Measurements from ENCODE around the gene PTTG1IP.

Gene PTTG1IP

DNA sequence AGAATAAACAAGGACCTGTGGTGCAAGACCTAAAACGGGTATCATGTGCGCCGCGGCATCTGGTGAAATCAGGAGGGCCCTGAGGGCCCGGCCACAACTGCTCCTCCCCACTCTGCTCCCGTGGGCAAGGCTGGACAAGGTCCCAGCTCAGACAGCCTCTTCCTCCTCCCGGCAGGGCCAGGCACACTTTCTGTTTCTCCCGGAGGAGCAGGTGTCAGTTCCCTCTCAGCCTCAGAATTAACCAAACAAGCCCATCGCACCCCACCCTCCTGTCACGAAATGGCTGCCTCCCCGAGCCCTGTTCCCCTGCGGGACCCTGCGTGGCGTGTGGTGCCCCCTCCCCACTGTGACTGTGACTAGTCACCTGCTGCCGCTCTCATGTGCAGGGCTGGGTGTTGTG lies 15.2 kb downstream of the PTTG1IP start:
- no peak for DNase-seq

DNA sequence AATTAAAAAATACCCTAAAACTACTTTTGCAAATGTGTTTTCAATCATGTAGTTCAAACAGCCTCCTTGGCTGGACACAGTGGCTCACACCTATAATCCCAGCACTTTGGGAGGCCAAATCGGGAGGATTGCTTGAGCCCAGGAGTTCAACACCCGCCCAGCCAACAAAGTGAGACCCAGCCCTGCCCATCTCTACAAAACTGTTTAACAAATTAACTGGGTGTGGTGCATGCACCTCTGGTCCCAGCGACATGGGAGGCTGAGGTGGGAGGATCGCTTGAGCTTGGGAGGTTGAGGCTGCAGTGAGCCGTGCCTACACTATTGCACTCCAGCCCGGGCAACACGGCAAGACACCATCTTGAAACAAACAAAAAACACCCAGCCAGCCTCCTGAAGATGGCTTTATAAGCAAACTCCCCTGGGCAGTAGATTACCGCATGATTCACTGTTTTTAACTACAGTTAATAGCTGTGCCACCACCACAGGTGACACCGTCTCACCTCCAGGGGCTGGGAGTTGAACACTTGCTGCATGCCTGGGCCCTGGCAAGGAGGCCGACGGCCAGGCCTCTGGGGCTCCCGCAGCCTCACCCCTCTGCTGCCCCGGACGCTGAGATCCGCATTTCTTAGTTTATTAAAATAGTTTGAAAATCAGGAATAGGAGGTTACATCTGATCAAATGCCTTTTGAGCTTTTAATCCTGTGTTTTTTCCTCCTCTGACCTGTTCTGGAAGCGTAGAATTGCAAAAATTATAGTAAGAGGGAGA lies 16.2 kb downstream of the PTTG1IP start:
- no peak for DNase-seq

DNA sequence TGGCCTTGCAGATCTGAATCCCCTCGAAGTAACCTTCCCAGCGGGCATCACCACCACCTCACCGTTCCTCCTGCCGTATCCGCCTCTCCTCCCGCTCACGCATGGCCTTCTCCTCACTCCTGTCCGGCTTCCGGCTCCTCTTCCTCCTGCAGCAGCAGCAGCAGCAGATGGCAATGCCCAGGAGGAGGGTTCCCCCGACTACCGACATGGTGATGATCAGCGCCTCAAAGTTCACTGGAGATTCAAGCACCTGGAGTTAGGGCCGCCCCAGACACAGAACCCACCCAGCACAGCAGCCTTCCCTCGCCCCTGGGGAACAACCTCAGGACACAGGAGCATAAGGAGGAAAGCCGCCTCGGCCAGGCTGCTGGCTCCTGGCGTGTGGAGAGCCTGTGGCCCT lies 17.4 kb downstream of the PTTG1IP start:
- DNase-seq: no peak

DNA sequence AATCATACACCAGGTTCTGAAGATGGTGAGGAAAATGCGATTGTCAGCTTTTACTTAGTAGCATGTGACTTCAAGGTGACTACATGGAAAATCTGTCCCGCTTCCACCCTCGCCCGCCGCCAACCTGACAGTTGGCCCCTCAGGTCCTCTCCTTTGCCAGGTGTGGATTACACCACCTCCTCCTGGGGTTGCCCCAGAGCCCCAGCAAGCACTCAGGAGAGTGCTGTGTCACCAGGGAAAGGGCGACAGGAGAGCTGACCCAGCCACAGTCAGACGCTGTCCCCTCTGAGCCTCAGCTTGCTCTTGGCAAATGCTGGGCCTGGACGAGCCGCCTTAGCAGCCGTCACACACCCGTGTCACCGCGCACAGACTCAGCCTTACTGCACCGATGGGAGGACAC lies 17.9 kb downstream of the PTTG1IP start:
- no peak for DNase-seq

DNA sequence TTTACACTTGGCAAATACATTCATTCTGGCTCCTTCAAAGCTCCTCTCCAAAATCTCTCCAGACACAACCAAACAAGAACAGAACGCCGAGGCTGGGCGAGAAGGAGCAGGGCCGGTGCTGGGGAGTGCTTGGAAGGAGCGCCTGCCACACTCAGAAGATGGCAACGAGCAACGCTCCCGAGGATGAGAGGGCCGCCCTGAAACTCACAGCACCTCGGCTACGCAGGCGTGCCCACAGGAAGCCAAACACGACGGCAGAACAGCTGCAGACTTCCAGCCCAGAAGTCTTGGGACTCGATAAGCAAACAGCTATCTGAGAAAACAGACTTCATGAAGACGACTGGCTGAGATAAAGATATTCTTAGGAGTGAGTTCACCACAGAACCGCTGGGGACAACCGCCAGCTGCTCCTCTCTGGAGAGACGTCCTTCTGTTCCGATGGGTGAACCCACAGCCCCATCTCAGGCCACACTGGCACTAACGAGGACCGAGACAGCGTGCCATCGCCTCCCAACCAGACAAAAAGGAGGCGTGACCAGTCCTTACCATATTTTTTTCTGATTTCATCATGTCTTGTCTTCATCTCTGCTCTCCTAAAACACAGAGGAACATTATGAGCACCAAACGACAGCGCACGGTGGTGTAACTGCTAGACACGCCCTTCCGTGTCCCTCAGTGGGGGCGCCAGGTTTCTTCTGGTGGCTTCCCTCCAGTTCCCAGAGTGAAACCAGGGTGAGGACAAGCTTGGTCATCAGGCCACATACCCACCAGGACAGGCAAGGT lies 18.6 kb downstream of the PTTG1IP start:
- DNase-seq: no peak

DNA sequence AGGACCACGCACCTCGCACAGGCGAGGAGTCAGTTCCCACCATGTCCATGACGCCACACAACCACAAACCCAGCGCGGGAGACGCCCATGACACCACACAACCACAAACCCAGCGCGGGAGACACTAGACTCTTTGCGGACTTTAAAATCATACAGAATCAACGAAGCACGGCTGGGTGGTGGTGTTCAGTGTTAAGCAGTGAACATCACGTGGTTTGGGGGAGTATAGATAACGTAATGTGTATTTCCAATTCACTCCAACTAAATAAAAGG lies 19.2 kb downstream of the PTTG1IP start:
- DNase-seq: no peak

DNA sequence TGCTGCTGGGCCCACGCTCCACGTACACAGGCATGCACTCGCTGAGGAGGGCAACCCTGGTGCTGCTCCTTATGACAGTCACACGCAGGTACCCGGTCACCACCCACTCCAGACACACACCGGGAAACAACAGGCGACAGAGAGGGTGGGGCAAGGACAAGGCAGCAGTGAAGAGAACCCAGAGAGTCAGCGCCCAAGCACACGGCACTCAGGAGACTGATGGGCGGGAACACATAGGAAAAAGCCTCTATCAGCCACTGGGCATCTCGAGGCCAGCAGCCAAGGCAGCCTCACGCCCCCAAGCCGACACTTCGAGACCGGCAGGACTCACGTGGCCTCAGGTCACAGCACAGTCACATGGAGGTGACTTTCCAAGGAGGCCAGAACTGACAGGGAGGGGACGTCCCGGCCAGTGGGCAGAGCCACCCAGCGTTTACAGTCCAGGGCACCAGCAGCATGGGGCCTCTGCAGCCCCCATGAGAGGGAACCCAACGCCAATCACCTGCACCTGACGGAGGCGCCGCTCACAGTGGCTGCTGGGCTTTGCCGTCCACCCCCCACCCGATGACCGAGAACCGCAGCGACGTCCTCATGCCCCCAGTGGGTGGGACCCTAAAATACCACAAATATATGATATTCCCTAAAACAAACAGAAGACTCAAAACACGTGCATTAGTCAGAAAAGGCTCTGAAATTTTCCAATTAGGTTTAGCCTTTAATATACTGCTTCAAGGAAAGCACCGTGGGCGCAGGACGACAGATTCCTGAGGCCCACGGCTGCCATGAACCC lies 19.7 kb downstream of the PTTG1IP start:
- DNase-seq: no peak

DNA sequence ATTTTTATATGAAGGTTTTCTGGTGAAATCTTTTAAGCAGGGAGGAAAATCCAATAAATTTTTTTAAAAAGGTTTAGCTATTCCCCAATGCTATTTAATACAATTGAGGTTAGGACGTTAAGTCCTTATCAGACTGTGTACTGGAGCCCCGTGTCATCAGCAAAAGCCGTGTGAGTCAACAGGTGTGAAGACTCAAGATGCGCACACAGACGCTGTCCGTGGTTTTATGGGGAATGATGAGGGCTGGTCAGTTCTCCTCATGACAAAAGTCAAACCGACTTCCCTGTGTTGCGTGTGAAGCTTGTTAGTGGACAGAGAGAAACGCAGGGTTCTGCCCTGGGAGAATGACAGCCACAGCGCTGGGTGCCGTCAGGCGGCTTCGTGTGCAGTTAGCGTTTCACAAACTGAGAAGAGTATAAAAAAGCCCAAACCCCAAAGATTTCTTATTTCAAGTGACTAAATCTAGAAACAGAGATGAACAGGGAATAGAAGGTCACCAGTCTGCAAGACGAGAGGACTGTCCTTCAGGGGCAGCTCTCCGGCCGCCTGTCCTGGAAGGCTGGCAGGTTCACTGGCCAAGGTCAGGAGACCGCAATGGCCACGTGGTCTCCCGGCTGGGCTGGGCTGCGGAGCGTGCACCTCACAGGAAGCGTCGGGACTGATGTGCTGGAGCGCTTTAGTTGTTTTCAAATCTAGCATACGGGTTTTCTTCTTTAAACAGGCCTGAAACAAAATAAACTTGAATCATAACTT lies 22.4 kb downstream of the PTTG1IP start:
- no peak for DNase-seq

DNA sequence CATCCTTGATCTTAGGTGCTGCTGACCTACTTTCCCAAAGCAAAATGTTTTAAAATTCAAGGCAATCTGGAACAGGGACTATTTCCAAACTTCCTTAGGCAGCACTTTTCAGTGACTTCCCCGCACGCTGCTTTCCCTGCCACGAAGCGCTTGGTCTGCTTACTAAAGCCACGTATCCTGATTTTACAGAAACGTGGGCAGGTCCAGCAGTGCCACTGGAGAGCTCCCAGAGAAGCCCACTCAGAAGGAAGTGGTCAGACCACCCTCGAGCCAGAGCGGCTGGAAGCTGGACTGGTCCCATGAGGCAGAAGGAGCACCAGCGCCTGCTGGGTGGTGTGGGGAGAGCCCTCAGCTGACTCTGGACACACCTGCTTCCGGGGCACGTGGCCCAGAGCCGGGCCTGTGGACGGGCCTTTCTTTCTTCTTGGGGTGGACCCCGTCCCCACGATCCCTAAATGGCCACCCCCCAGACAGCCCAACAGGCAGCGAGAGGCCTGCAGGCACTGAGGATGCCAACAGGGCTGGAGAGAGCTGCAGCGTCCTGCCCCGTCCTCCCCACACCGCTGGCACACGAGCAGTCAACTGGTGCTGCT lies 23.2 kb downstream of the PTTG1IP start:
- DNase-seq: no peak

DNA sequence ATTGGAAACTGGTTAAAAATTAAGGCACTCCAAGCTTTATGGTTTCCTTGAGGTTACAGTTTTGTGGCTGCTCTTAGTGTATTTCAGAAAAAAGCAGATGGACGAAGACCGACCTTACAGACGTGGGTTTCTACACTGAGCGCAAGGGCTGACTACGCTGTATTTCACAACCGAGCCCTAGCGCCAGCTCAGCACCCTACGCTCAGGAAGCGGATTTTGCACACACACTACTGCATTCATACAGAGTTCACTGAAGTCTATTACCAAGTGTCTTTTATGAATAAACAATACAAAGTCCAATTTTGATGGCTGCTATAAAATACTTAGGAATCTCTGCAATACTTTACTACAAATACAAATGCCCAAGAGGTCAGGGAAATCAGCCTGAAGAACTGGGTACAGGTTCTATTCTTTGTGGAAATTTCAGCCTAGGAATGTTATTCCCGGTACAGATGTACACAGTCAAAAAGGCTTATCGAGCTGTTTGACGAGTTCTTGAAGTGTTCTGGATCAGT lies 23.8 kb downstream of the PTTG1IP start:
- no peak for DNase-seq

DNA sequence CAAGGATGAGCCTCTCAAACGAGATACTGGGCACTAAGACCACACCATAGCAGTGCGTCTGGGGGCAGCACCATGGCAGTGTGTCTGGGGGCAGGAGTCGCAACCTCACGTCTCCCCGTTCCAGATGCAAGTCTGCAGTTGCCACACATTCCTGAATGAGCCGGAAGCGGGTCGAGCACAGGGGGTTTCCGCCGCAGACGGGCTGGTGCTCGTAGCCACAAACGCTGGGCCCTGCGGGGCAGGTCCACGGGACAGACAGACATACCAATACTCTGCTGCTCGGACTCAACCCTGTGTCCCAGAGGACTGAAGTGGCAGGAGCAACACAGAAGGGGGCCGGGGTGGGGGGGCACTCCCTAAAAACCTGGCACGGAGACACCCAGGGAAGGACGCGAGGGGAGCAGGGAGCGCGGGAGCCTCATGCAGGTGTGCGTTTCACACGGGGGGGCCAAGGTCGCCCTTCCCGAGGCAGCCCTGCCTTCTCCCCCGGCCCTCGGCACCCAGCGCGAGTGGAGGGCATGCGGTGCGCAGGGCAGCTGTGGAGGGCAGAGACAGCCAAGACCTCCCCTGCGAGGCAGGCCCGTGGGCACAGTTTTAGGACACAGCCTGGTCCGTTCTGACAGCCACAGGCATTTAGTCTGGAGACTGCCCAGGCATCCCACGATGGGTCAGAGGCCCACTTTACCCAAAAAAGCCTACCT lies 24.5 kb downstream of the PTTG1IP start:
- no peak for DNase-seq

DNA sequence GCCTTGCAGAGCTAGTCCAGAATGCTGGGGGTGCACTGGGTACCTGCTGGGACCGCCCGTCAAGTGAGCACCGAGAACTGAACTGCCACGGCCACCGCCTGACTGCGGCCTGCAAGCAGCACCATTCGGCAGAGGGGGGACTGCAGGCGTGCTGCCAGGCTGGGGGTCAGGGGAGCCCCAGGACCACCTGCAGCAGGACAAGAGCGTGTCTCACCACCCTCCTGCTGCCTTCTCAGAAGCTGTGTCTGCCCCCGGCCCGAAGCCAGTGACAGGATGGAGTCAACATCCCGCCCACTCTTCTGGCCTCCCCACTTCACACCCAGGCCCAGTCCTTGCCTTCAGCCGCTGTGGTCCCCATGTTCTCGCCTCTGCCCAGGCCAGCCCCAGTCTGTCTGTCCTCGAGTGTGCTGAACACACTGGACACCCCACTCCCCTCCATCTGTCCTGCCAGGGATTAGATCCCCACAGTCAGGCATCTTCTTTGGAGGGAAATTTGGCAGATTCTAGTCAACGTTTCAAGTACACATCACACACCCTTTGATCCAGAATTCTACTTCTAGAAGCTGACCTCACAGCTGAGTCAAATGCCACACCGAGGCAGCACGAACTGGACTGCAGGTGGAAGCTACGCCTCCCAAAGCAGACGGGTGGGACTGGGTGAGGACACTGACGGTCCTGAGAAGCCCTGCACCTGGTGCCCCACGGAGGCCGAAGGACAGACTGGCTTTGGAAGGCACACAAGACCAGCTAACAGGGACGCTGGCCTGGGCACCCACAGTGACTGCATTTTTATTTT lies 26.0 kb downstream of the PTTG1IP start:
- no peak for DNase-seq

DNA sequence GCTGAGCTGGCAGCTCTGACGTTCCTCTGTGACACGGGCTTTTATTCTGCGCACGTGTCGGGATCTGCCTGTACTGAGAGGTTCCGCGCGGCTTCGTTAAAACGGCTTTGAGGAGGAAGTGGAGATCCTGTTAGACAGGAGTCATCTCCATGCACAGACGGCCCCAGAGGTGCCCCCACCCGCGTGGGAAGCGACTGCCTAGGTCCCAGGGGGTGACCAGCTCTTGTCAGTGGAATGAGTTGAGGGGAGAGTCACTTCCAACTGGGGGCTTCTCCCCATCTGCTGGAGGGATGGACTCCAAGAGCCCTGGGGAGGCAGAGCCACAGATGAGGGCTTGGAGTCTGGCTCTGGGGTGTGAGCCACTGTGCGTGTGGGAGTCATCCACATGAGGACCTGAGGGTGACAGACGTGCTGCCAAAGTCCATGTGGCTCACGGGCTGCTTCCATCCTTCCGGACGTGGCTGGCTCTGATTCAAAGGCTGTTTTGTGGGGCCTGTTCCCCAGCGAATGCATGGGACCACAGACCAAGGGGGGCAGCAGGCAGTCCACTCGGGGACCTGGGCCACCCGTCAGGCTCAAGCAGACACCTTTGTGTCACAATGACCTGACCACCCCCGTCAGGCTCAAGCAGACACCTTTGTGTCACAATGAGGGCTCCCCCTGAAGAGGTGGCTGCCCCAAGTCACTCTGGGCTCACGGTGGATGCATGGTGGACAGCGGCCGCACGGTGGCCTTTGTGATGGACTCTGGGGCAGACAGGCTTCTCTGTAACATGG lies 26.8 kb downstream of the PTTG1IP start:
- no peak for DNase-seq

DNA sequence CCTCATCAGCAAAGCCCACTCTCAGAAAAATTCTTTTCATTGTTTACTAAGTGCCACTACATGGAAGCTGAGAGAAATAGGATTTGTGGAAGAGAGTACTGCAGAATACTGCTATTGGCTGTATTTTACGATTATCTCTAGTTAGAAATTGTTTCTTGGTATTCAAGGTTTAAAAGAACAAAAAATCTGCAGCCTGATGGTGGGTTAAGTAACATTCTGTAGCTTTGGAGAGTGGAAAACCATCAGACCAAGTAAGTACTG lies 27.3 kb downstream of the PTTG1IP start:
- no peak for DNase-seq

DNA sequence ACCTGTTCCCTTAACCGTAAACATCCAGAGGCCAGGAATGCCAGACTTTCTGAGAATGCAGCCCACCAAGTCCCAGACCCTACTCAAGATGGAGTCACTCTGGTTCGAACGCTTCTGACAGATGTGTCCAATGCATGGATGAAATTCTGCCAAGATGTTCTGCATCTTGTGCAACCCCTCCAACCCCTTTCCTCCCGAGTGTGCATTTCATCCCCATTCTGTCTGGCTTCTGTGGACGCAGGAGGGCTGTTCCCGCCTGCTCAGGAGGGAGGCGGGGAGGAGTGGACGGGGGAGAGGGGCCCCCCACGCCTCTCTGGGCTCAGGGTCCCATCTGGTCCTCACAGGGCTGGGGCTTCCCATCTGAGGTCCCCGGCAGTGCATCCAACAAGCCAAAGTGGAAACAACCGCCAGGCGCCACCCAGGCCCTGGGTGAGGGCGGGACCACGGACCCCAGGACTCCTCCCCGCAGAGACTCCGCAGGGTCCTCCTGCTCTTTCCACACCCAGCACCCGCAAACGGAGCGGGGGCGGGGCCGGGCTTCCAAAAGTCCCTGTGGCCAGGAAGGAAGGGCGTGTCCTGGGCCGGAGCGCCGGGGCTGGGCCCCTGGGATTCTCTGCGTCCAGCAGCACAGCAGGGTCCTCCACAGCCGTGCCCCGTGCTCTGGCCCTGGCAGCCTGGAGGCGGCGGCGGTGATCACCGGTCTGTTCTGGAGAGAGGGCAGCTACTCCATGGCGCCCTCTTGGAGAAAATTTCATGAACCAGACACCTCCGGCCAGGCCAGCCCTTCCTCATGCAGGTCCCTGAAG lies 27.9 kb downstream of the PTTG1IP start:
- DNase-seq: no peak

DNA sequence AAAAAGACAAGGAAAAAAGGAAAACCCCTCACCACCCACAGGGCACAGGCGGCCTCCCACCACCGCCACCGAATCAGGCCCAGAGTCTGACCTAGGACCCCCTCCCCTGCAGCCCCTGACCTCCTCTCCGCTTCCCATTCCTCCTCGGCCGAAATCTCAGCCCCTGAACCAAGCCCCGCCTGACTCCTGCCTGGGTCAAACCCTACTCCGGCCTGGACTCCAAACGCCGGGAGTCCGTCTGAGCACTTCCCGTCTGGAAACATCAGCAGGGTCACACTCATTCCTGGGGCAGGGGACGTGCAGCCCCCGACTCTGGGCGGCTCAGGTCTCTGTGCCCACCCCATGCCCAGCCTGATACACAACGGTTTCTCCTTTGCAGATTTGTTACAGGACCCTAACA lies 29.2 kb downstream of the PTTG1IP start:
- no peak for DNase-seq

DNA sequence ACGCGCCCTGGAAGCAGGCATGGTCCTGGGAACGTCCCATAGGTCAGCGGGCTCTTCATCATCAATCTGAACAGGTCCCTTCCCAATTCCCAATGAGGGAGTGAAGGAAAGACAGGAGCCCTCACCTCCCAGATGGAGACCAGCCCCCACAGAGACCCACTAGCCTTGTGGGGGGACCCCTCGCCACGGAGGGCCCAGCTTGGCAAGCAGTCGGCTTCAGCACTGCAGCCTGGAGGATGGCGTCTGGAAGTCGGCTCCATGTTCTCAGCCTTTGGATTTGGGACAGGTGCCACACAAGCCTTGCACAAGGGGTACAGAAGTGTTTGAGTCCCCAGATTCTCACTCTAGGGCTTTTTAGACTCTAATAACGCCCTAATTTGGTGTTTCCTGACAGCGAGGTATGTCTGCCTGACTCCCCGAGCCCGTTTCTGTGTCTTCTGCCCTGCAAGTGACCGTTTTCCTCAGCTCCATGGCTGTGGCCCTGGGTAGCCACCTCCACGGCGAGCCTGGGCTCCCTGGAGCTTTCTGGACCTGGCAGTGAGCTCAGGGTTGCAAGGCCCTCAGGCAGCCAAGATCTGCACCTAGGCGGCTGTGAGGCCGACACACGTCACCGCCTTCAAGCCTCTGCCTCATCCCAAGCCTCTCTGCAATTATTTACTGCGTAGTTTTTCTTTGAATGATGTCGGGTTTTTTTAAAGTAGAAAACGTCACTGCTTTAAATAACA lies 30.6 kb downstream of the PTTG1IP start:
- DNase-seq: no peak

DNA sequence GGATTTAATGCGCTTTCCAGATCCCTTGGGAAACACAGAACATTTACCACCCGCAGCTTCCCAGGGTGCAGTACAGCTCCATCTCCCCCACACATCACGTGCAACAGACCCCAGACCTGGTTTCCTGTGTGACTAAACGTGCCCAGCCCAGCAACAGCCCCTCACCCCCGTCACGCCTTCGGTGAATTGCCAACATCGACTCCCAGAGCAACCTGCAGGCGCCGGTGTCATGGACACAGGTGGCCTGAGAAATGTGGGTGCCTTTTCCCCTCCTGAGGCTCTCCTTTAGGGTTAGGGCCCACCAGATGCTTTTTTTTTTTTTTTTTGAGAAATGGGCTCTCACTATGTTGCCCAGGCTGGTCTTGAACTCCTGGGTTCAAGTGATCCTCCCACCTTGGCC lies 31.4 kb downstream of the PTTG1IP start:
- no peak for DNase-seq

DNA sequence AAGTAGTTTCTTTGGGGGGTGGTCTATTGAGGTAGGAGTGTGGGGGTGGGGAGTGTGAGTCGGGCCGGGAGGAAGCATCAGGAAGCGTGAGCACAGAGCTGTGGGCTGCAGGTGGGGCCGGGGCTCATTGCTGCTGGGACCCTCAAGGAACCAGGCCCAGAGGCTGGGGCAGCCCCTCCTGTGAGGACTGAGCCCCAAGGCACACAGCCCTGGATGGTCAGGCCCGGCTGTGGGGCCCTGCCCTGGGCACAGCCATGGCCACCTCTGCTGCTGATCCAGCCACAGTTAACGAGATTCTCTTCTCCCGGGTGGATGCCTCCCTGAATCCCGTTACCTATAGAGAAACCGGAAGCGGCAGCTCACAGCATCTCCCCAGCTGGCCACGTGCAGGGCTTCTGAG lies 32.7 kb downstream of the PTTG1IP start:
- no peak for DNase-seq
